K562 (cell line): ENCODE measurements around the gene CMIP. TPM values are rescaled to one million over a fixed set of nuclear protein-coding genes. Genes with fewer than 3 reads are reported as not detected.

Source experiments
- ATF1 ChIP-seq, 2 experiments: fragments of 450-650 bp in 1 of 2; IDR thresholded peaks; 2 replicates each; pipeline ENCODE4 v1.6.1; 2016; ENCODE audit warnings: missing compliant biosample characterization in 1 of 2, missing genetic modification characterization in 1 of 2
- CBX5 ChIP-seq: IDR thresholded peaks from 2 replicates; pipeline ENCODE4 v1.6.1; 2014; ENCODE audit warnings: low read depth, borderline replicate concordance
- CHAMP1 ChIP-seq: fragments of 450-650 bp; IDR thresholded peaks from 2 replicates; pipeline ENCODE4 v1.6.1; 2016; ENCODE audit warnings: mild to moderate bottlenecking
- DEAF1 ChIP-seq: fragments of 450-650 bp; formaldehyde crosslinking; IDR thresholded peaks from 2 replicates; pipeline ENCODE4 v1.4.0; 2020; ENCODE audit warnings: mild to moderate bottlenecking, moderate library complexity
- ESRRA ChIP-seq: fragments of 450-650 bp; IDR thresholded peaks from 2 replicates; pipeline ENCODE4 v1.6.1; 2014; ENCODE audit warnings: low read depth, mild to moderate bottlenecking, moderate library complexity, borderline replicate concordance
- EZH2 ChIP-seq: IDR thresholded peaks from 2 replicates; pipeline ENCODE4 v1.6.1; 2012; ENCODE audit warnings: low read depth, mild to moderate bottlenecking, inconsistent platforms, low read length, borderline replicate concordance
- HOMEZ ChIP-seq: fragments of 250-450 bp; sonication (Bioruptor Pico); IDR thresholded peaks from 2 replicates; pipeline ENCODE4 v1.4.0; 2020; ENCODE audit warnings: mild to moderate bottlenecking, moderate library complexity
- PHB2 ChIP-seq: fragments of 450-650 bp; IDR thresholded peaks from 2 replicates; pipeline ENCODE4 v1.6.1; 2017; ENCODE audit warnings: low read depth
- PHF8 ChIP-seq: fragments of 200-600 bp; sonication (generic); IDR thresholded peaks from 2 replicates; pipeline ENCODE4 v1.6.1; 2012; ENCODE audit warnings: mixed run types, mild to moderate bottlenecking, inconsistent platforms, low read length, moderate library complexity, borderline replicate concordance
- RFX1 ChIP-seq: fragments of 450-650 bp; IDR thresholded peaks from 2 replicates; pipeline ENCODE4 v1.6.1; 2016; ENCODE audit warnings: mild to moderate bottlenecking, moderate library complexity
- SIX5 ChIP-seq, 2 experiments: IDR thresholded peaks; 2 replicates each; pipeline ENCODE4 v1.6.1; 2011; ENCODE audit warnings: low read length in 2 of 2, borderline replicate concordance in 1 of 2, low read depth in 1 of 2, mild to moderate bottlenecking in 1 of 2, moderate library complexity in 1 of 2; ENCODE audit not compliant: insufficient read depth in 1 of 2
- SMAD1 ChIP-seq: fragments of 150-350 bp; IDR thresholded peaks from 2 replicates; pipeline ENCODE4 v1.6.1; 2014; ENCODE audit warnings: low read length, low read depth; ENCODE audit not compliant: partially characterized antibody
- SMARCC2 ChIP-seq: fragments of 450-650 bp; IDR thresholded peaks from 2 replicates; pipeline ENCODE4 v1.6.1; 2017; ENCODE audit warnings: antibody characterized with exemption, moderate library complexity, mild to moderate bottlenecking, low read depth
- TBP ChIP-seq: optimal IDR thresholded peaks from 2 replicates; pipeline ENCODE3; 2011; ENCODE audit warnings: low read depth, low read length, improper control_type of control experiment
- TGIF2 ChIP-seq: sonication (generic); formaldehyde crosslinking; IDR thresholded peaks from 2 replicates; pipeline ENCODE4 v1.8.1; 2022; ENCODE audit warnings: mild to moderate bottlenecking, missing genetic modification reagents, moderate library complexity
- YY1 ChIP-seq, 3 experiments: IDR thresholded peaks; 2 replicates each; pipeline ENCODE4 v1.6.1; 2011; ENCODE audit warnings: low read length in 2 of 3, mild to moderate bottlenecking in 2 of 3, moderate library complexity in 2 of 3, borderline replicate concordance in 1 of 3, control low read depth in 1 of 3, low read depth in 1 of 3; ENCODE audit not compliant: insufficient read depth in 3 of 3, insufficient replicate concordance in 2 of 3, control insufficient read depth in 1 of 3, insufficient read length in 1 of 3; ENCODE audit errors: extremely low read depth in 1 of 3
- ZFPM2 ChIP-seq: fragments of 250-450 bp; sonication (Bioruptor Pico); IDR thresholded peaks from 2 replicates; pipeline ENCODE4 v1.5.1; 2022; ENCODE audit warnings: mild to moderate bottlenecking
- ZFX ChIP-seq: sonication (generic); formaldehyde crosslinking; IDR thresholded peaks from 2 replicates; pipeline ENCODE4 v1.8.0; 2022; ENCODE audit warnings: mild to moderate bottlenecking, missing genetic modification reagents, moderate library complexity
- ZNF197 ChIP-seq: fragments of 200-800 bp; sonication (Bioruptor generic); IDR thresholded peaks from 2 replicates; pipeline ENCODE4 v1.6.1; 2016; ENCODE audit warnings: low read depth, missing genetic modification characterization, missing compliant biosample characterization
- ZNF766 ChIP-seq: fragments of 200-800 bp; sonication (Bioruptor generic); conservative IDR thresholded peaks from 2 replicates; pipeline ENCODE4 v1.6.1; 2016; ENCODE audit warnings: missing genetic modification characterization, missing compliant biosample characterization
- polyA plus RNA-seq, 8 experiments: library from polyadenylated mRNA; depleted of rRNA in 4 of 8; stranded (reverse) in 5 of 8; unstranded in 3 of 8; fragments of >200 nt; fragmentation: Nextera tagmentation in 2 of 8; fragmentation: Illumina TruSeq in 1 of 8; extraction: Ambion mirVana in 2 of 8; extraction: Trizol in 1 of 8; gene quantifications; 2 replicates each; pipeline versions ENCODE4 v1.2.1 to v1.2.3, GENCODE V29; 2011 to 2014; ENCODE audit warnings: inconsistent platforms in 1 of 8, missing spikeins in 1 of 8
- total RNA-seq, 7 experiments: library from RNA; depleted of rRNA in 6 of 7; stranded (reverse); fragments of >200 nt in 6 of 7; fragmentation: Illumina TruSeq in 2 of 7; extraction: Trizol in 2 of 7; gene quantifications; 2 replicates each; pipeline versions ENCODE4 v1.2.1 to v1.2.3, GENCODE V29; 2011 to 2021; ENCODE audit warnings: low replicate concordance in 1 of 7

Gene CMIP
- total and polyA plus RNA-seq, 9 of the 15 experiments (the other 6 are each of a cell fraction or from before 2014, with no cell fraction given) = 0.94 to 82.5 (median 10.3) TPM

- TF ChIP-seq SMAD1 = peak; percentile 39
- peak in 2 of 3 experiments; percentile 40 to 42 for TF ChIP-seq YY1 (IDR thresholded peaks at IDR 0.05; ENCODE audit: borderline replicate concordance in 1 of 3, control insufficient read depth in 1 of 3, extremely low read depth in 1 of 3, insufficient read depth in 3 of 3, insufficient read length in 1 of 3, insufficient replicate concordance in 2 of 3, low read depth in 1 of 3, low read length in 2 of 3)
- TF ChIP-seq ATF1 (CRISPR knock-in tag; IDR thresholded peaks at IDR 0.05) = no peak
- peak; percentile 74 for TF ChIP-seq ATF1 (tag; IDR thresholded peaks at IDR 0.05)
- no peak for TF ChIP-seq RFX1
- TF ChIP-seq CHAMP1 = no peak
- TF ChIP-seq ZNF766 (CRISPR knock-in tag) = peak; percentile 27; the same call in 1 of the 2 replicates
- peak; percentile 24; the same call in 1 of the 2 replicates for TF ChIP-seq SMARCC2
- no peak for TF ChIP-seq EZH2
- no peak for TF ChIP-seq DEAF1 (CRISPR knock-in tag)
- peak; percentile 87; the same call in 1 of the 2 replicates for TF ChIP-seq ZNF197 (CRISPR knock-in tag)
- TF ChIP-seq TGIF2 (CRISPR knock-in tag) = no peak
- TF ChIP-seq ZFX (CRISPR knock-in tag) = peak; percentile 95
- TF ChIP-seq ZFPM2 (CRISPR knock-in tag) = 0 out of 2 replicates have a peak, but pooled peaks have one; percentile 48
- TF ChIP-seq TBP = peak; percentile 91
- TF ChIP-seq PHB2 = no peak
- TF ChIP-seq HOMEZ (CRISPR knock-in tag) = 0 out of 2 replicates have a peak, but pooled peaks have one; percentile 44
- 0 out of 2 replicates have a peak, but pooled peaks have one; percentile 20 for TF ChIP-seq CBX5
- no peak for TF ChIP-seq SIX5 (IDR thresholded peaks at IDR 0.05; ENCODE audit: borderline replicate concordance in 1 of 2, insufficient read depth in 1 of 2, low read depth in 1 of 2, low read length in 2 of 2)
- peak; percentile 83 for TF ChIP-seq PHF8
- peak; percentile 77; the same call in 1 of the 2 replicates for TF ChIP-seq ESRRA
Observed at GRCh38 chr16:81752225-81752875, 307.7 kb downstream of the CMIP start (continued).
